ENCODE measurements around the gene CYP19A1. TPM values are rescaled to one million over a fixed set of nuclear protein-coding genes. Genes with fewer than 3 reads are reported as not detected.

CYP19A1 gene
- total RNA-seq, 1 experiment from 2014 or later = not detected

DNA sequence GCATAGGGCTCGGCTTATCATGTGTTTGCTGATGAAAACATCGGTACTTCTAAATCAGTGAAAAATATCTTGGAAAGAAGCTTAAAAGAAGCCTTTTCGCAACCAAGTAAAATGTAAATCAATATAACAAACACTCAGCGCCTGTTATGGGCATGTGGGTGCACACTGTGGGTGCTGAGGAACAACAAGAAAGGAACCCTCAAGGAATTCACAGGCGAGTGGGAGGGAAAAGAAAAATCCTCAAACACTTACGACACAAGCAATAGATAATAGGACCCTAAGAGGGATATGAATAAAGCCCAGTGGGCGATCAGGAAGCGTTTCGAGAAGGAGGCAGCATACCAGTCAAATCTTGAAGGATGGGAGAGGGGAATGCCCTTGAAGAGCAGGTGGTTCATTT is 25.0 kb upstream of the CYP19A1 start:
- no peak for DNase-seq (ENCODE audit: low read depth)

GRCh38 chr15:51359981-51360380 is 21.6 kb upstream of the CYP19A1 start:
- no peak for DNase-seq (ENCODE audit: low read depth)

- no peak for DNase-seq (ENCODE audit: low read depth)
Measured at GRCh38 chr15:51356983-51357382, 18.6 kb upstream of the CYP19A1 start.

GRCh38 chr15:51356147-51356546 is 17.8 kb upstream of the CYP19A1 start:
- no peak for DNase-seq (ENCODE audit: low read depth)

DNA sequence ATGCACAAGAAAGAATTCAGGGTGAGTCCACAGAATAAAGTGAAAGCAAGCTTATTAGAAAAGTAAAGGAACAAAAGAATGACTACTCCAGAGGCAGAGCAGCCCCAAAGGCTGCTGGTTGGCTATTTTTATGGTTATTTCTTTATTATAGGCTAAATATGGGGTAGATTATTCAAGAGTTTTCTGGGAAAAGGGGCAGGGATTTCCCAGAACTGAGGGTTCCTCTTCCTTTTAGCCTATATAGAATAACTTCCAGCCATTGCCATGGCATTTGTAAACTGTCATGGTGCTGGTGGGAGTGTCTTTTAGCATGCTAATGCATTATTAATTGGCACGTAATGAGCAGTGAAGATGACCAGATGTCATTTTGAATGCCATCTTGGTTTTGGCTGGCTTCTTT is 16.7 kb upstream of the CYP19A1 start:
- DNase-seq (ENCODE audit: low read depth) = no peak

DNA sequence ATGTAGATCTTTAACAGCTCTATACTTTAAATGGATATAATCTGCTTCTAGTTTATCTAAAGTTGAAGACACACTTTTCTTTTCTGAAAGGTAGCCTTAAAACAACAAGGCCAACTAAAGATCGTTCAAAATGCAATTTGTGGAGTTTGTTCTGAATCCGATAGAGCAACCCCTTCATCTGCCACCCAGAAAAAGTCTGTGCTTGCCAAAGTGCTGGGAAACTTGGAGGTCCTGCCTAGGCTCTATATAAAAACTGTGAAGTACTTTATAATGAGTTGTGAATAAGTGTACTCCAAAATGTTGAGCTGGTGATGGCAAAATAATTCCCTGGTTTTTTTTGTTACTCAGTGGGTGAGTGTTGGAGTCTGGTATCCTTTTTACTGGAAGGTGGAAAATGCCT is 15.6 kb upstream of the CYP19A1 start:
- no peak for DNase-seq (ENCODE audit: low read depth)

GRCh38 chr15:51350723-51351122 is 12.3 kb upstream of the CYP19A1 start:
- no peak for DNase-seq (ENCODE audit: low read depth)

- DNase-seq (ENCODE audit: low read depth) = no peak
Measured at GRCh38 chr15:51349156-51349844, 10.9 kb upstream of the CYP19A1 start.

DNA sequence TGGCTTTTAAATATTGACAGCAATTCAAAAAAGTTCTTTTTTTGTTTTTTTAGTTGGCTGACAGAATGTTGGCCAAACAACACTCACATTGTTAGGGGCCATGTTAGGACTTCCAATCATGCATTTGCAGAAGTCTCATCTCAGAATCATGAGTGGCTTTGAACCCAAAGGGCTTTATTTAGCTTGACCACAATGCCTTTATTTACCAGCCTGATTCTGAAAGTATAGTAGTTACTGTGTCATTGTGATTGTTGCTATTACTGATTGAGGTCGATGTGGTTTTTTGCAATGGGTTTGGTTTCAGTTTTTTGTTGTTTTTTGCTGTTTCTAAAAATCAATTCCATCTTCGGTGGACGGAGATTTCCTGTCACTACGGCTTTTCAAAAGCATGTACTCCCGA is 10.3 kb upstream of the CYP19A1 start:
- DNase-seq (ENCODE audit: low read depth) = no peak

GRCh38 chr15:51346136-51346535 is 7.7 kb upstream of the CYP19A1 start:
- no peak for DNase-seq (ENCODE audit: low read depth)

DNA sequence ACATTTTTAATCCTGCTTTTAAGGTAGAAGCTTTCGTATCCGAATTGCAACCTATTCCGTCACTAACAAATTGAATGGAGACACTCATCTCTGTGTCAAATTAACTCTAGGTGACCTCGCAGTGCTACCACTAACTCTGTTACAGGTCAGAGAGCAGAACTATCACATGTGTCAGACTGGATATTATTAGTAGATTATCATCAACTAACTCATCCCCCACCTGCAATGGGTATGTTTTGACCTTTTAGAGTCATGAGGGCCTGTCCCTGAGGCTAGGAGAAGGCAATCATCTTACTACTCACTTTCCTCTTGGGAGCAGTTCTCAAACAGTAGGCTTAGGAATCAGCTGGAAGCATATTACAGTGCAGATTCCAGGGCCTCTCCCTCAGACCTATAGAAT is 5.1 kb upstream of the CYP19A1 start:
- DNase-seq (ENCODE audit: low read depth) = no peak

- no peak for DNase-seq (ENCODE audit: low read depth)
Measured at GRCh38 chr15:51342227-51342999, 4.0 kb upstream of the CYP19A1 start.

DNA sequence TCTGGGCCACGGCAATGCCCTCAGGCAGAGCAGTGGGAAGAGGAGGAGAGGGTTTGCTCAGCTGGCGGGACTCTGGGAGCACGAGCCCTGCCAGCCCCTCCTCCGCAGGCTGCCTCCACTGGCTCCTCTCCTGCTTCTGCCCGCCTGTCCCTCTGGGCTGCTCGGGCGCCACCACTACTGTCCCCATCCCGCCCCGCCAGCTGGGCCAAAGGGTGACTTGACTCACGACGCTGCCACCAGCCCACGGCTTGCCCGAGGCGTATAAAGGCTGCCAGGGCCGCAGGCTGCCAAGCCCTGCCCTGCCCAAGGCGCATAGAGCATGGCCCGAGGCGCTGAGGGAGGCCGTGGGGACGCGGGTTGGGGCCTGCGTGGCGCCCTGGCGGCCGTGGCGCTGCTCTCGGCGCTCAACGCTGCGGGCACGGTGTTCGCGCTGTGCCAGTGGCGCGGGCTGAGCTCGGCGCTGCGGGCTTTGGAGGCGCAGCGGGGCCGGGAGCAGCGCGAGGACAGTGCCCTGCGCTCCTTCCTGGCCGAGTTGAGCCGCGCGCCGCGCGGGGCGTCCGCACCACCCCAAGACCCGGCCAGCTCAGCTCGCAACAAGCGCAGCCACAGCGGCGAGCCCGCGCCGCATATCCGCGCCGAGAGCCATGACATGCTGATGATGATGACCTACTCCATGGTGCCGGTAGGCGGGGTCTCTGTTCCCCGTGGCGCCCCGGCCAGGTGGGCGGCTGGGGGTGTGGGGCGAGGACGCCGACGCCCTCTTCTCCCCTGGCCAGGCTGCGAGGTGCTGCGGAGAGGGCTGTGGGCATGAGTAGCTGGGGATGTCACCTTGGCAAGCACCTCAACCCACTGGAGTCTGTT is 3.2 kb upstream of the CYP19A1 start, which contains the start of gene GLDN:
Gene GLDN, plus strand, starts transcription at position 290 of the 861 bp plus-strand sequence. Its CDS starts 30 bp downstream, at position 320.
- DNase-seq (ENCODE audit: low read depth) = no peak

DNA sequence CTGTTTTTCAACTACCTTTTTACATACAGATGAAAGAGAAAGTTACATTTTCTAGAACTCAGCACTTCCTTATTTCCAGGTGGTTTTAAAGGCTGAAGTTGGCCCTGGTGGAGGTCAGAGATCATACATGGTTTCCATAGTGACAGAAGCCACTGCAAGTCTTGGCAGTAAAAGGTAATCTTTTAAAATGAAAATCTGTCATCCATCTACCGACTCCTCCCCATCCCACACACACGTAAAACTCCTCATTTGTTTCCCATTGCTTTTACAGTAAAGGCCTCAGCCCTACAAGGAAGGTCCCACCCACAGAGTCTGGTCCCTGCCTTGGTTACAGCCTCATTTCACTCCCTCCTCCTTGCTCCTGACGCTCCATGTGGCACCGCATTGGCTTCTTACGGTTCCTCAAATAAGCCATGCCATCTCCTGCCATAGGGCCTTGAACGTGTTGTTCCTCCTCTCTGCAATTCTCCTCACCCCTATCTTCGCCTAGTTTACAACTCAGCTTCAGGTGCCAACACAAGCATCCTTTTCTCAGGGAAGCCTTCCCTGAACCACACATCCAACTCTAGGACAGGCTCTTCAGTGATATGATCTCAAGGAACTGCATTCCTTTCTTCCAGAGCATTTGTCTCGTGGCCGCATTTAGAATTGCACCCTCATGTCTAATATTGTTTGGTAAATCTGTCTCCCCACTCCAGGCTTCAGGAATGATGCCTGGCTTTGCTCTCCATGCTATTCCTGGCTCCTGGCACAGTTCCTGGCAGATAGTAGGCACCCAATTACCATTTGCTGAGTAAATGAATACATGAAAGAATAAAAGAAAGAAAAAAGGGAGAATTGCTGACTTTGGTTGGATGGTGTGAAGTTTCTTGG is 2.6 kb downstream of the CYP19A1 start:
- no peak for DNase-seq (ENCODE audit: low read depth)

- no peak for DNase-seq (ENCODE audit: low read depth)
Measured at GRCh38 chr15:51335087-51335486, 3.3 kb downstream of the CYP19A1 start.

GRCh38 chr15:51334011-51334451 is 4.4 kb downstream of the CYP19A1 start:
- no peak for DNase-seq (ENCODE audit: low read depth)

DNA sequence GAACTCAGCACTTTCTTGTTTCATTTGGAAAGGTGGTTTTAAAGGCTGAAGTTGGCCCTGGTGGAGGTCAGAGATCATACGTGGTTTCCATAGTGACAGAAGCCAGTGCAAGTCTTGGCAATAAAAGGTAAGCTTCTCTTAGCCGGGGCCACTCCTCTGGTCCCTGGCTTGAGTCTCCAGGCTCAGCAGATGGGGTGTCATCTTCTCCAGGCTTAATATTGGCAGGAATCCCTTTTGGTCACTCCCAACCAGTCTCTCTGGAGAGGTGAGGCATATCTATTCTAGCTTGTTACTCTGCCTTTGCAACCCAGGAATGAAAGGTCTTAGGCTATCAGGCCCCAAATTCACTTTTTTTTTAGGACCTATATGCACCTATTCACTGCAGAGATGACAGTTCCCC is 4.8 kb downstream of the CYP19A1 start:
- no peak for DNase-seq (ENCODE audit: low read depth)

DNA sequence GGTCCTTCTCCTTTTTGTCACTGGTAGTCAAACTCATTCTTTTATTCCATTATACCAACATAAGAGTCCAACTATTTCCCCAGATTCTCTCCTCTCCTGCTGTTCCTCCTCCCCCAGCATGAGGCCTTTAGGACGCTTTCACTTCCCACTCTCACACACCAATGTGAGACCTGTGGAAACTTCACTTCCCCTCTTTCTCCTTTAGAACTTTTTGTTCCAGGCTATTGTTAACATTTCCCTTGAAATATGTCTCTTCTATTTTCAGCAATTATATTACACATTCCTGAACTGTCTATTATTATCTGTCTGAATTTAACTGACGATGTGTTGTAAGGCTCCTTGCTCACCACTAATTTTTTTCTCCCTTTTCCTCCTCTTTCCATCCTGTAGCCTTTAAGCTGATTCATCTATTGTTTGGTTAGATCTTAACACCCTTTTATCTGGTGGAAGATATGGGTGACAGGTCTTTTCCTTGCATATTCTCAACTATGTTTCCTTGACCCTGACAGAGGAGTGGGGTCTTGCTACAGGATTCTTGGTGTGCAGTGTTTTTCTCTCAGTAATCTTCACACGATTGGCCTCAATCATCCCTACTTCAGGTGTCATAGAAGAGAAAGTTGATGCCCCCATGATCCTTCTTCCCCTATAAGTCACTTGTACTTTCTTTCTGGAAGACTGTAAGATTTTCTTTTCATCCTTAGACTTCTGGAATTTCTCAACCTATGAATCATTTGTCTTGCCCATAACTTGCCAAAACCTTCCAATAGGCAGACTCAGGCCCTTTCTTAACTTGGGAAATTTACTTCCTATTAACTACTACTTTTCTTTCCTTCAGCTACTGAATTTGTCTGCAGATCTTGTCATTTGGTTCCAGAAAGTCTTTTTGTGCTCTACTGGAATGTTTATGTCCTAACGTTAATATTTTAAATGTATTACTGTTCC is 5.9 kb downstream of the CYP19A1 start:
- no peak for DNase-seq (ENCODE audit: low read depth)

DNA sequence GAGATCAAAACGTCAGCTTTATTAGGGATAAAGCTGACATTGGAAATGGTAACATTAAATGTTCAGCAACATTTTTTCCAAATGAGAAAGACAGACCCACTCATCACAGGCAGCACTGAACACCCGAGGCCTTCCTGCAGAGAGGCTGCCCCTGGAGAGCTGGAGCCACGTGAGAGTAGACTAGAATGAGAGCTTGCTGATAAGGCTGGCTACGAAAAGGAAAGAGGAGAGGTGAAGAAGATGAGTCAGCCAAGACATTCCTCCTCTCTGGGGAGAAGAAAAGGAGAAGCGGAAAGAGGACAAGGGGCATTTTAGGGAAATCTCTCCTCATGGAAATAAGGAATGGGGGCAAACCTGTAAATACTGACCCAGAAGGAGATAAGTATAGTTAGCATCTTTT is 7.3 kb downstream of the CYP19A1 start:
- DNase-seq (ENCODE audit: low read depth) = peak; percentile 18

DNA sequence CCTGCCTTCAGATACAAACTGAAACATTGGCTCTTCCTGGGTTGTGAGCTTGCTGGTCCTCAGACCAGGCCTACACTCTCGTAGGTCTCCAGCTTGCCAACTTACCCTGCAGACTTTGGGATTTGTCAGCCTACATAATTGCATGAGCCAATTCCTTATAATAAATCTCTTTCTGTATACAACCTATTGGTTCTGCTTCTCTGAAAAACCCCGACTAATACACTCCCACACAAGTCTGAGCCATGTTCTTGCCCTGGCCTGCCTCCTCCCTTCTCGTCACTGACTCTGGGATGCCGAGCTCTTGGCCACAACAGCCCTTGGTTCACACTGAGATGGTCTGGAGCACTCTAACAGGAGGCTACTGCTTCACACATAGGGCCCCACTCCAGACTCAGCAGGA is 9.5 kb downstream of the CYP19A1 start:
- DNase-seq (ENCODE audit: low read depth) = no peak

Data from HT1080 (cell line).